IPS DF 6.9 (cell line): ENCODE data around the gene ASAP2.

Experiments used
- DNase-seq: peaks from one replicate; pipeline ENCODE4 v3.0.0-alpha.2; 2013; ENCODE audit warnings: low read depth, low spot score
- H3K27ac ChIP-seq: one replicate; pipeline ENCODE4 v1.5.1; 2013; ENCODE audit warnings: low read length, control low read depth
- H3K27me3 ChIP-seq: 2 replicates; pipeline ENCODE4 v1.6.1; 2013; ENCODE audit warnings: mild to moderate bottlenecking, low read length; ENCODE audit not compliant: control insufficient read depth, insufficient read depth
- H3K36me3 ChIP-seq: 2 replicates; pipeline ENCODE4 v1.6.1; 2013; ENCODE audit warnings: low read length; ENCODE audit not compliant: control insufficient read depth, insufficient read depth
- H3K4me1 ChIP-seq: 2 replicates; pipeline ENCODE4 v1.6.1; 2013; ENCODE audit warnings: low read length; ENCODE audit not compliant: control insufficient read depth, insufficient read depth
- H3K4me3 ChIP-seq: 2 replicates; pipeline ENCODE4 v1.5.1; 2013; ENCODE audit warnings: mild to moderate bottlenecking, low read length
- H3K9me3 ChIP-seq: 2 replicates; pipeline ENCODE4 v1.6.1; 2013; ENCODE audit warnings: low read length, inconsistent platforms; ENCODE audit not compliant: control insufficient read depth, insufficient read depth
- WGBS: extraction: QIAGEN DNeasy Blood & Tissue Kit; methylation state at CpG from one replicate; pipeline ENCODE4 v1.1.7; 2013; ENCODE audit warnings: mixed read lengths, missing lambda C conversion rate; ENCODE audit not compliant: insufficient read length, insufficient coverage; 5-methylcytosine and 5-hydroxymethylcytosine counted together

ASAP2 gene

DNA sequence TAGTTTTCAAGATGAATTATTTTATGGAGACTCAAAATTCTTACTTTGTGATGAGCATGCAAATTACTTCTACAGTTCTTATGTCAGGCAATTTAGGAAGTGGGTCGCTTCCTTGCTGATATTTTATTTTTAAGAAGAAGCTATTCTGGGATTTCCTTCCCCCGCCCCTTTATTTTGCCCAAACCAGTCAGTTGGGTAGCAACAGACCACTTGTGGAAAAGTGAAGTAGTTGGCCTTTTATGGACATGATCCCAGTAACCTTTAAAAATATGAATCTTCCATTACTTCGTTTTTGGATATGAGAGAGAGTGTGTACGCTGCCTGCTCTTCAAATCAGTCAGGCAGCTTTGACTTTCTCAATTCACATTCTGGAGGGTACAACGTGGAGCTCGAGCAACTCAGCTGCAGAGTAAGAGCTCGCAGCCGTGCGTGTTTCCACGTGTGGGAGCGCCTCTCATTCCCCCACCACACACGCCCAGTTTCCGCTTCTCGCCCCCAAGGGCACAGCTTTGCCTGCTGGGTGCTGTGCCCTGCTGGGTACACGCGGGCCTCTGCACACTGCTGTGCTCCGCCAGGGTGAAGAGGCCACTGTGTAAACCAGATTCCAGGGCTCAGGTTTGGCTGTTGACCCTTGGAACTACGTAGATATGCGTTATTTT, 124.1 kb downstream of the ASAP2 start:
- no CpG with 5 or more reads among the region's 19 CpGs for WGBS
- no peak overlapping the region for H3K27ac ChIP-seq
- no peak for DNase-seq
- H3K27me3 ChIP-seq = no peaks in the 10 kb centered on the region
- H3K4me3 ChIP-seq = no peak overlapping the region
- no peaks in the 10 kb centered on the region for H3K9me3 ChIP-seq
- no peaks in the 10 kb centered on the region for H3K4me1 ChIP-seq
- H3K36me3 ChIP-seq = no peaks in the 10 kb centered on the region

GRCh38 chr2:9331704-9332103, 125.1 kb downstream of the ASAP2 start:
- Histone ChIP-seq H3K27ac (no peak overlapping the region), H3K27me3 (no peaks in the 10 kb centered on the region)

GRCh38 chr2:9332136-9332852, 125.7 kb downstream of the ASAP2 start:
- WGBS = no CpG with 5 or more reads among the region's 13 CpGs
- H3K36me3 ChIP-seq = no peaks in the 10 kb centered on the region

More at GRCh38 chr2:9331704-9332103, 125.1 kb downstream of the ASAP2 start:
- DNase-seq = no peak
- no CpG with 5 or more reads among the region's 7 CpGs for WGBS
- Histone ChIP-seq H3K4me1 (no peaks in the 10 kb centered on the region), H3K9me3 (no peaks in the 10 kb centered on the region), H3K4me3 (no peak overlapping the region), H3K36me3 (no peaks in the 10 kb centered on the region)

DNA sequence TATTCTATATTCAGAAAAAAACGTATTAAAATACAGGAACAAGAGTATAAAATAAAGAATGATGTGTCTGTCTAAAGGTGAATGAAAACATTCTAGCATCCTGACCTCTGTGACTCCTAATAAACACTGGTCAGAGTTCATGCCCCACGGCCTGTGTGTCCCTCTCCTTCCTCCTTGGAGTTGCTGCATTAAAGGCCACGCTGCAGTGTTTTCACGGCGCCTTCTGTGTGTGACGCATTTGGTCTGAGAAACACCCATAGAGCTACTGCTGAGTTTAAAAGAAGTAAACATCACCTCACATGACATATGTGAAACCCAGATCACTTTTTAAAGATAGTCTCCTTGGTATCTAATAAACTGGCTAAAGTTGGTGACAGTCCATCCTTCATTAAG, 126.2 kb downstream of the ASAP2 start:
- H3K27ac ChIP-seq = no peak overlapping the region
- H3K4me3 ChIP-seq = no peak overlapping the region
- WGBS = no CpG with 5 or more reads among the region's 6 CpGs
- H3K36me3 ChIP-seq = no peaks in the 10 kb centered on the region
- no peaks in the 10 kb centered on the region for H3K9me3 ChIP-seq
- no peaks in the 10 kb centered on the region for H3K4me1 ChIP-seq
- DNase-seq = no peak
- H3K27me3 ChIP-seq = no peaks in the 10 kb centered on the region

More at GRCh38 chr2:9332136-9332852, 125.7 kb downstream of the ASAP2 start:
- no peaks in the 10 kb centered on the region for H3K27me3 ChIP-seq
- H3K27ac ChIP-seq = no peak overlapping the region
- H3K4me1 ChIP-seq = no peaks in the 10 kb centered on the region
- no peak for DNase-seq
- no peak overlapping the region for H3K4me3 ChIP-seq
- no peaks in the 10 kb centered on the region for H3K9me3 ChIP-seq

DNA sequence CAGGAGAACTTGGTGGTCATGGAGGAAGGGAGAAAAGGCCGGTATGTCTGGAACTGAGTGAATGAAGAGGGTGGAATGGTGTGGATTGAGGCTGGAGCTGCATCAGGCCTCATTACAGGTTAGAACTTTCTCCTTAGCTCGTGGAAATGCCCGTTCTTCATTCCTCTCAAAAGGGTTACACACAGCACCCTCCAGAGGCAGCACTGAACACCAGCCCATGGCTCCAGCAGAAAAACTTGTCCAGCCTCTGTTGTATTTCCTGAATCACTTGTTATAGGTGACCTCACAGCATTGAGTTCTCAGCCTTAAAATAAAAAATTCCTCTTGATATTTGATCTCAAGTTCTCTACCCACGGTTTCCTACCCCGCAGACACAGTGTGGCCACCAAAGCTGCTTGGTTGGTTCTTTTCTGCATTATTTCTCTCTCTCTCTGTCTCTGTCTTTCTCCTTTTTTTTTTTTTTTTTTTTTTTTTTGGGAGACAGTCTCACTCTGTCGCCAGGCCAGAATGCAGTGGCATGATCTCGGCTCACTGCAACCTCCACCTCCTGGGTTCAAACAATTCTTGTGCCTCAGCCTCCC, 127.1 kb downstream of the ASAP2 start:
- DNase-seq = peak; percentile 25
- Histone ChIP-seq H3K27me3 (no peaks in the 10 kb centered on the region), H3K36me3 (no peaks in the 10 kb centered on the region), H3K4me1 (no peaks in the 10 kb centered on the region), H3K4me3 (no peak overlapping the region), H3K27ac (no peak overlapping the region), H3K9me3 (no peaks in the 10 kb centered on the region)
- no CpG with 5 or more reads among the region's 7 CpGs for WGBS

DNA sequence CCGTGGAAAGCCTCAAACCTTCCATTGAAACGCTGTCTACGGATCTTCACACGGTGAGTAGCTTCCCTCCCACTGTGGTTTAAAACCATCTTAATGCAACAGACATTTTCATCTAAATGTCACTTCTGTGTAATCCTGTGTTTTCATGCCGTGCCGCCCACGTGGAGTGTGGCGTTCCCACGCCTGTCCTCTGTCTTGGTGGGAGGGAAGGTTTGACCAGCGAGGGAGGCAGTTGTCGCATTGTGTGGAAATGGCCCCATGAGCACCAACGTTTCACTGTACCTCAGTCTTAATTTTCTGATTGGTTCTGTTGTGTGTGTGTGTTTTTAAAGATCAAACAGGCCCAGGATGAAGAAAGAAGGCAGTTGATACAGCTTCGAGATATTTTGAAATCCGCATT, 128.1 kb downstream of the ASAP2 start:
- Histone ChIP-seq H3K9me3 (no peaks in the 10 kb centered on the region), H3K27ac (no peak overlapping the region), H3K4me1 (no peaks in the 10 kb centered on the region), H3K4me3 (no peak overlapping the region), H3K27me3 (no peaks in the 10 kb centered on the region), H3K36me3 (no peaks in the 10 kb centered on the region)
- WGBS = no CpG with 5 or more reads among the region's 14 CpGs
- no peak for DNase-seq

DNA sequence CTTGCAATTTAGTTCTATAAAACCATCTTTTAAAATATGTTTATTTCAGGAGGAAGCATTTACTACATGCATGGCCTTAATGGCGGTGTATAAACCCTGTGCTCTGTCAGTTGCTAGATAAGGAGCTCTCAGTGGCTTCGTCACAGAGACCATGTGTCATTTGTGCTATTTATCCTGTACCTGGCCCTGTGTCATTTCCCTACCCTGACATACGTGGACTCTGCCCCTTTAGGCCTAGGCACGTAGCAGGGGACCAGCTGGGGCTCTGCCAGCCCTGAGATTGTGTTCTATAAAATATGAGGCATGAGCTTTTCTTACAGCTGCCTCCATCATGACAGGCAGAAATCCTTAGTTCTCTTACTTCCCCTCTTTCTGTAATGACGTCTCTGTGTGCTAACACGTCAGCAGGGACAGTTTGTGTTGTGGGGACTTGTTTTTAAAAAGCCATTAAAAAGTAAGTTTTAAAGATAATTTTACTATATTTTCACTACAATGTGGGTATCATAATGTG, 128.8 kb downstream of the ASAP2 start:
- Histone ChIP-seq H3K27ac (no peak overlapping the region), H3K27me3 (no peaks in the 10 kb centered on the region), H3K4me3 (no peak overlapping the region), H3K36me3 (no peaks in the 10 kb centered on the region), H3K9me3 (no peaks in the 10 kb centered on the region), H3K4me1 (no peaks in the 10 kb centered on the region)
- no peak for DNase-seq
- WGBS = no CpG with 5 or more reads among the region's 6 CpGs

DNA sequence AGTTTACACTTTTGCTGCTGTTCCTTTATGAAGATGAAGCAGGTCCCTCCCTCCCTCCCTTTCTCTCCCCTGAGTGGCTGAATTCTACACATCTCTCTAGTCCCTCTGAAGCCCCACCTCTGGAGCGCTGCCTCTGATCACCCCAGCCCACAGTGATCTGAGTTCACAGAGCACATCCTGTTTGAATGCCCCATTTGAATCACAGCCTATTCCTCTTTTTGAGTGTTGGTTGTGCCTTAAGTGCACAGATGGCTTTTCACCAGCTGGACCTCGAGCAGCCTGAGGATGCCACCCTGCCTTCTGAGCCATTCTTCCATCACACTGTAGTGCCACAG, 129.6 kb downstream of the ASAP2 start:
- no CpG with 5 or more reads among the region's 2 CpGs for WGBS
- Histone ChIP-seq H3K36me3 (no peaks in the 10 kb centered on the region), H3K4me1 (no peaks in the 10 kb centered on the region), H3K4me3 (no peak overlapping the region), H3K27ac (no peak overlapping the region), H3K9me3 (no peaks in the 10 kb centered on the region), H3K27me3 (no peaks in the 10 kb centered on the region)
- DNase-seq = no peak

GRCh38 chr2:9336576-9337314, 130.1 kb downstream of the ASAP2 start:
- Histone ChIP-seq H3K27ac (no peak overlapping the region), H3K9me3 (no peaks in the 10 kb centered on the region), H3K27me3 (no peaks in the 10 kb centered on the region), H3K4me1 (no peaks in the 10 kb centered on the region), H3K36me3 (no peaks in the 10 kb centered on the region), H3K4me3 (no peak overlapping the region)
- no CpG with 5 or more reads among the region's 14 CpGs for WGBS
- DNase-seq = no peak

DNA sequence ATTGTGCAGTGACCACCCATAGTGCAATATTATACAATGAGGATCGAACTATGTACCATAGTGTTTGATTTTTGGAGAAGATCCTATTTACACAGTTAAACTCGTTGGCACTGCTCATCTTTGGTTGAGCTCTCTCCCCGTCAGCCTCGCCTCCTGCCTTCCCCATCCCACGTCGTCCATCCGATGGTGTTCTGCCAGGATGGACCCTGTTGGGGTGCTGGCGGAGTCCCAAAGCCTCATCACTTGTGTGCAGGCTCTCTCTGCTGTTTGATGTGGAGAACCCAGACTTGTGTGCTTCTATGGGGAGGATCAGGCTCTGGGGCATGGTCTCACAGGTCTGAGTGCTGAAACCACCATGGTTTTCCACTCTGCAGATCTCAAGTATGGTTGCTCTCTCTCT, 131.3 kb downstream of the ASAP2 start:
- Histone ChIP-seq H3K4me1 (no peaks in the 10 kb centered on the region), H3K4me3 (no peak overlapping the region), H3K9me3 (no peaks in the 10 kb centered on the region), H3K36me3 (no peaks in the 10 kb centered on the region), H3K27me3 (no peaks in the 10 kb centered on the region), H3K27ac (no peak overlapping the region)
- no peak for DNase-seq
- WGBS = no CpG with 5 or more reads among the region's 8 CpGs
